NB4 (cell line): ENCODE data around the gene MIAT.

Source experiments
- POLR2A ChIP-seq: IDR thresholded peaks from 2 replicates; pipeline ENCODE4 v1.6.1; 2011; ENCODE audit warnings: mild to moderate bottlenecking; ENCODE audit not compliant: insufficient read length; ENCODE audit errors: extremely low read depth
- TF ChIP-seq, protein P1 (sequence below): IDR thresholded peaks from one replicate; pipeline ENCODE4 v1.5.1; 2012; ENCODE audit warnings: low read depth, low read length

GRCh38 chr22:26615830-26616435 lies 41.5 kb upstream of the MIAT start:
- TF ChIP-seq, protein P1, sequence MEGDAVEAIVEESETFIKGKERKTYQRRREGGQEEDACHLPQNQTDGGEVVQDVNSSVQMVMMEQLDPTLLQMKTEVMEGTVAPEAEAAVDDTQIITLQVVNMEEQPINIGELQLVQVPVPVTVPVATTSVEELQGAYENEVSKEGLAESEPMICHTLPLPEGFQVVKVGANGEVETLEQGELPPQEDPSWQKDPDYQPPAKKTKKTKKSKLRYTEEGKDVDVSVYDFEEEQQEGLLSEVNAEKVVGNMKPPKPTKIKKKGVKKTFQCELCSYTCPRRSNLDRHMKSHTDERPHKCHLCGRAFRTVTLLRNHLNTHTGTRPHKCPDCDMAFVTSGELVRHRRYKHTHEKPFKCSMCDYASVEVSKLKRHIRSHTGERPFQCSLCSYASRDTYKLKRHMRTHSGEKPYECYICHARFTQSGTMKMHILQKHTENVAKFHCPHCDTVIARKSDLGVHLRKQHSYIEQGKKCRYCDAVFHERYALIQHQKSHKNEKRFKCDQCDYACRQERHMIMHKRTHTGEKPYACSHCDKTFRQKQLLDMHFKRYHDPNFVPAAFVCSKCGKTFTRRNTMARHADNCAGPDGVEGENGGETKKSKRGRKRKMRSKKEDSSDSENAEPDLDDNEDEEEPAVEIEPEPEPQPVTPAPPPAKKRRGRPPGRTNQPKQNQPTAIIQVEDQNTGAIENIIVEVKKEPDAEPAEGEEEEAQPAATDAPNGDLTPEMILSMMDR, result no peak
- no peak for TF ChIP-seq POLR2A
